HG03521 (cell line): ENCODE results near the gene CDX1.

Source experiments
- ATAC-seq: cut with Tn5 transposase; IDR thresholded peaks from one replicate; pipeline ENCODE4 v1.9.1; 2021; ENCODE audit warnings: mild to moderate bottlenecking, moderate library complexity; ENCODE audit not compliant: unreplicated experiment

Gene CDX1

DNA sequence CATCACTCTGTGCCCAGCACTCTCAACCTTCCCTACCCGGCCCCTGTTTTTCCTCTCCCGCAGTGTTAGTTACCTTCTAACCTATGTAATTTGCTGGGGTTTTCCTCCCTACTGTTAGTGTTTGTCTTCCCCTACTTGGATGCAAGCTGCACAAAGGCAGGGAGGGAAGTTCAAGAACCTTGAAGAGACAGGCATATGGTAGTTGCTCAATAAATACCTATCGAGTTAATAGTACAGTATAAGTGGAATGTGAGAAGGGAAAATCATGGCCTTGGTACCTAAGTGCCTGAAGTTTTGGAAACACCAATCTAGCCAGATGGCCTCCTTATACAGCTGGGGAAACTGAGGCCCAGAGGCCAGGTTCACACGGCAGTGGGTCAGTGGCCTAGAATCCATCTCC lies 35.1 kb upstream of the CDX1 start:
- no peak for ATAC-seq

DNA sequence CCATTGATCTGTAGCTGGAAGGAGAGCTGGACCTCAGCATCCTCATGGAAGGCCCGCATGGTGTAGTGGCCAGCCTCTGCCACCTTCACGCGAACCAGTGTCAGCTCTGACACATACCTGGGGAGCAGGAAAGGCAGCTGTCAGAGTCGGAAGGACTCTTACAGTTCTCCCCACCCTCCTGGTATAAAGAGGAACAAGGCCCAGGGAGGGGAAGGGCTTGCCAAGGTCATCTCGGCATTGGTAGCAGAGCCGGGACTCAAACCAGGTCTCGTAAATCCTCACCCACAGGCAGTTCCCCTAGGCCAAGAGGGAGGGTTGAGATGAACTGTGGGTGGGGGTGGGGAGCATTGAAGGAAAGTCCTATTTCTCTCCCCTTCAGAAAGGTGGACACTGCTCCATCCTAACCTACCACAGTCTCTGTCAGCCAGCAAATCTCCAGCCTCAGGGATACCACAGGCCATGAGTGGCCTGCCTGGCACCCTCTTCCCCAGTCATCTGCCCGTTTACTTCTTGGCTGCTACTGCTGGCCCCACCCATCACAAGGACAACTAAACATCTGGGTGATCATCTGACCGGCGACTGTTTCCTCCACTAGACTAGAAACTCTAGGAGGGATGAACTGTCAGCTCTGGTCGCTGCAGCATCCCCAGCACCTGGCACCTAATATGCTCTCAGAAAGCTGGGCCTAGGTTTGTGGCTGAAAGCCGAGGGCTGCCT lies 34.4 kb upstream of the CDX1 start:
- ATAC-seq: no peak

DNA sequence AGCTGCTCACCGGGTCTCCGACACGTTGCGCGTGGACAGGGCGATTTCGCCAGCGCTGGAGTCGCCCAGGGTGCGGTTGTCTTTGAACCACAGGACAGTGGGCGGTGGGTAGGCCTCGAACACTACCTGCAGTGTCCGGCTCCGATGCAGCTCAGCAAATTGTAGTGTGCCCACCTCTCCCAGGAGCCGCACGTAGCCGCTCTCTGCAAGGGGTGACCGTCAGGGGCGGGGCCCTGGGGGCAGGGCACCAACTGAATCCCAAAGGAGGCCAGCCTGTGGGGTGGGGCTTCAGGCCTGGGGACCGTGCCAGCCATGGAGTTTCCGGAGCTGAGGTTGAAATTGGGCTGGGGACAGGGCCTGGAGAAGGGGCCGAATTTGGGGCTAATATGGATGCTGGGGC lies 33.8 kb upstream of the CDX1 start:
- no peak for ATAC-seq

DNA sequence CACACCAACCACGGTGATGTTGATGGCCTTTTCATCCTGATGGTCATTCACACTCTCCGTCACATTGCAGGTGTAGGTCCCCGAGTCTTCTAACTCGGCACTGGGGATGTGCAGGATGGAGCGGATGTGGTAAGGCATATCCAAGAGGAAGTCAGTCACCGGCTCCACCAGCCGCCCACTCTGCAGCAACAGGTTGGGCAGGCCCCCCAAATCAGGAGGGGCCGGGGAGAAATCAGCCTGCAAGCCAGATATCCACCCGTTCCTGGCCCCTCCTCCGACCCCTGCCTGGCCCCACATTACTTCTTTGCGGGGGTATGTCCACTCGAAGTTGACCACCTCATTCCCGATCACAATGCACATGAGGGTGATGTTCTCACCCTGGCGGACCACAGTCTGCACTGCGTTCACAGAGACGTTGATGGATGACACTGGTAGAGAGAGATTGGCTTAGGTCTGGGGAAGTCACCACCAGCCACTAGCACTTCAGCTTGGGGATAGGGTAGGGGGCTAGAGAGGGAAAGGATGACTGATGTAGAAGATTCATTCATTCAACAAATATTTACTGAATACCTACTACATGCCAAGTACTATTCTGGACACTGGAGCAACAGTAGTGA lies 32.9 kb upstream of the CDX1 start:
- ATAC-seq: no peak

DNA sequence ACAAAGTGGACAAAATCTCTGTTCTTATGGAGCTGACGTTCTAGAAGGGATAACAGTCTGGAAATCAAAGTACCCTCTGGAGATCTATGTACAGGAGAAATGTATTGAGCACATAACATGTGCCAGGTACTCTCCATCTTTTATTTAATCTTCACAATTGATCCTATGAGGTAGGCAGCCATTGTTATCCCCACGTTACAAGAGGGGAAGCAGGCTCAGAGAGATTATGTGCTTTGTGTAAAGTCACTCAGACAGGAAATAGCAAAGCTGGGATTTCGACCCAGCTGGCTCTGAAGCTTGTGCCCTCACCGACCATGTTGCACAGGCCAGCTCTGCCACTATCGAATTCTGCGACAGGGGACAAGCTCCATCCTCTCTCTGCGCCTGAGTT lies 32.4 kb upstream of the CDX1 start:
- ATAC-seq: no peak

DNA sequence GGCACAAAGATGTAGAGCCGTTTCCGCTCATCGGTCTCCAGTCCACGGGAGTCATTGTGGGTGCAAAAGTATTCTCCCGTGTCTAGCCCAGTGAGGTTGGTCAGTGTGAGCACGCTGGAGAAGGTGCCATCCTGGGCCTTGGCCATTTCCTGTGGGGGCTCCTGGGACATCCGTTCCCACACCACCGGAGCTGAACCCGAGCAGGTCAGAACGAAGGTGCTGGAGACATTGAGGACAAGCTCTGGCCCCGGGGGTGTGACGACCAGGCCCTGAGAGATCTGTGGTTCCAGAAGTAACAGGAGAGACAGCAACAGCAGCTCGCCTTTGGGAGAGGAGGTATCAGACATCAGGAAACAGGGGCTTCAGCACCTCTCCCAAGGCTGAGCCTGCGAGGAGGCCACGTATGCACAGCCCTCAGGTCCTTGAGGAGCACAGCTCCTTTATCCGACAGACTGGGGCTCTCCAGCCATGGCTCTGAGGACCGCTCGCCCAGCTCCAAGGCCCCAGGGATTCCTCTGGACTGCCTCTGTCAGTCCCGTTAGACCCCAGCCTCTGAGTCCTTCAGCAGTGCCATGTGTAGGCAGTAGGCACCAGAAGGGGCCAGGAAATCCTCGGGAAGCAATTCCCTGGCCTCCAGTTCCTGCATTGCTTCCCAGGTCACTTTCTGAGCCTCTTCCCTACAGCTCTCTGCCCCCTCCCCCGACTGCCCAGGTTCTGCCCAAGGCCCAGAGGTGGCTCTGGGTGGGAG lies 30.8 kb upstream of the CDX1 start:
- no peak for ATAC-seq

DNA sequence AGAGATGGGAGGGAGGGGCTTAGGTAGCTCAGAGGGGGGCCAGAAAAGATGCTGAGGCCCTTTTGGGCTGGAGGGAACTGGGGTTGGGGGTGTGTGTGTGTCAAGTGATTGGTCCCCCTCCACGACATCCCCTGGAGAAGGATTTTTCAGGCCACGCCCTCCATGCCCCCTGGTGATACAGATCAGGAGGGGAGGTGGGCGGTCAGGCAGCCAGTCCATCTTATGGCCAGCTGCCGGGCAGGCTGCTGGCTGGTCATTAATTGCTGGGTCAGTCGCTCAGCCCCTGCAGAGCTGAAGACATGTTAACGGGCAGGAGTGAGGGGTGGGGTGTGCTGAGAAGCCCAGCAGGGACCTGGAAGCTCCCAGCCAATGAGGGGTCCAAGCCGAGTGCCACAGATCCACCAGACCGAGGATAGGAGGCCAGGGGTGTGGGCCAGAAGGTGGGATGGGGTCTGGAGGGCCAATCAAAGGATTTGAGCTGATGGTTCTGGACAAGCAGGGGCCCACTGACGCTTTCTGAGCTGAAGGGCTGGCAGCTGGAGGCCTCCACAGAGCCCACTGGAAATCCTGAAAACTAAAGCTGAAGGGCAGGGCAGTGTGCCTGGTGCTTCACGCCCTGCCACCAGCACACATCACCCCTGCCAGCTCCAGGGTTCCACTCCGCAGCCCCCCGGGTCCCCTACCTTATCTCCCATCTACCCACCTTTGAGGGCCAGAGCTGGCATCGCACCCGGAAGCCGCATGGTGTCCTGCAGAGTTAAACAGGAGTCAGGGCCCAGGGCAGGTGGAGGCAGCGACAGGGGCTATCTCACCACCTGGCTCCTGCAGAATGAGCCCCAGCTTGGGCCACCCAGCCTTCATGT lies 30.0 kb upstream of the CDX1 start:
- no peak for ATAC-seq

DNA sequence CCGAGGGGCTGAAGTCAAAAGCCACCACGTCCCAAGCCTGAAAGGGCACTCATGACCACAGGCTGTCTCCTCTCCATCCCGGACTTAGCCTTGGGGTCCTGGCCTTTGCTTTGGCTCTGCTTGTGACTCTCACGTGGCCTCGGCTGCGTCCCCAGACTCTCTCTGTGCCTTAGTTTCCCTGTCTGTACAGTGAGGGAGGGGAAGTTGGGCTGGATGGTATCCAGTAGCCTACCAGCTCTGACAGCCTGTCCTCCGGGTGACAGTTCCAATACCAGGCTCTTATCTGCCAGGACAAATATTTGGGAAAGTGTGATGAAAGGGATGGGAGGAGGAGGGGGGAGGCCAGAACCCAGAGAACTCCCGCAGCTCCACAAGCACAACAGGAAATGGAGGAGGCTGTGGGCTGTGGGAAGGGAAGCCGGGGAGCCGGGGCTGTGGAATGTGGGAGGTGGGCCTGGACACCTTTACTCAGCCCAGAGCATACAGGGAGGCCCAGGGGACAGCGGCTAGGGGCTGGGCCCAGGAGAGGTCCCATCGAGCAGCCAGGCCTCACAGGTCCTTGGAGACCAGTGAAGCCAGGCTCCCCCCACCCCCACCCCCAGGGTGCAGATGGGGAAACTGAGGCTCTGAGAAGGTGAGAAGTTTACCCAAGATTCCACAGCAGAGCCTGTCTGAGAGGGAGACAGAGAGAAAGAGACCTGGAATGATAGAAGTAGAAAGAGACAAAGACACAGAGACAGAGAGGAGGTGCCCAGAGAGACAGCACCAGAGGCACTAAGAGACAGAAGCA lies 29.2 kb upstream of the CDX1 start:
- ATAC-seq: no peak

DNA sequence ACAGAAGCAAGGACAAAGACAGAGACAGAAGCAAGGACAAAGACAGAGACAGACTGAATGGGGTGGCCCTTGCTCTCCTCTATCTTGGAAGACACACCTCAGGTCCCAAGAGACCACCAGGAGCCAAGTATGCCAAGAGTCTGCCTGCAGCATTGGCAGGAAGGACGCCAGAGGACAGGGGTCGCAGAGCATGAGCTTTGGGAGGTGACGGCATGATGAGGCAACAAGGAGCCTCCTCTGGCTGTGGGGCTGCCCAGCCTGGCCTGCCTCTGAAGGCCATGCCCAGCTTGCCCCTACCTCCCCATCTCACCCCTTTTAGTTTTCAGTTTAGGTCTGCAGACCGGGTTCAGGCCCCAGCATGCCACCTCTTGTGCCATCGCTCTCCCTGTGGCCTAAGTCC lies 28.6 kb upstream of the CDX1 start:
- ATAC-seq: no peak

DNA sequence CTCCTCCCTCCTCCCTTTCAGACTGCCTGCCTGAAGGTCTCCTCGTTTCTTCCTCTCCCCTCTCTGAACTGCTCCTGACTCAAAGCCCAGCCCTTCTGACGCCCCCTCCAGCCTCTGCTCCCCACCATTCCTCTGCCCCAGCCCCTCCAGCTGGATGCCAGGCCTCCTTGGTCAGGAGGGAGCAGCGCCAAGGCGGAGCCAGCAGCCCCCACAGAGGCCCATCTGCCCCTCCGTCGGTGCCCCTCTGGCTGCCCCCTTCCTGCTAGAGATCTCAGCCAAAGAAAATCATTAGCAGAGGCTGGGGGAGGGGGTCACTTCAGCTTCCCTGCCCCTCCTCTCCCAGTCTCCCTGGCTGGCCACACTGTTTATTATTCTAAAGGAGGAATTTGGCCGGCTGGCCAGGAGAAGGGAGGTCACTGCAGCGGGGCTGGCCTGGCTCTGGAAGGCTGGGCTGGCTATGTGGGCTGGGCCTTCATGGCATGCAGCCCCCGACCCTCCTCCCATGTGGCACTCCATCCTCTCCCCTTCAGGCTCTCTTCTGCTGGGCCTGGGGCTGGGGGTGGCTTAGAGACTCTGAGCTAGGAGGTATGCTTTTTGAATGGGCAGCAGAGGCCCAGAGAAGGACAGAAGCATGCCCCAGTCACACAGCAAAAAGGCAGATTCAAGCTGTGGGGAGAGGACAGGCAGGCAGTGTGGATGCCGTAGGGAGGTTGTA lies 27.9 kb upstream of the CDX1 start:
- no peak for ATAC-seq

DNA sequence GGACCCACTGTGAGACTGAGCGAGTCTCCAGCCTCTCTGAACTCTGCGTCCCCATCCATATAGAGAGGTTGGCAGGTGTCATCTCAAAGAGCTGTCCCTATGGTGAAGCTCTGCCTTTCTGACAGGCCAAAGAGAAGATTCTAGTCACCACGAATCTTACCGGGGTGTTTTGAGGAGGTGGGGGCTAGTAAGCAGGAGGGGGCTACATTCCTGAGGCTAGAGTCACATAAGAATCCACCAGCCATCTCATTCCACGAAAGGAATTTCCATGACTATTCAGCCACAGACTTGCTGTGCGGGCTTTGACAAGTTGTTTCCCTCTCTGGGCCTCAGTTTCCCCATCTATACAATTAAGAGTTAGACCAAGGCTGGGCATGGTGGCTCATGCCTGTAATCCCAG lies 27.2 kb upstream of the CDX1 start:
- ATAC-seq: no peak

DNA sequence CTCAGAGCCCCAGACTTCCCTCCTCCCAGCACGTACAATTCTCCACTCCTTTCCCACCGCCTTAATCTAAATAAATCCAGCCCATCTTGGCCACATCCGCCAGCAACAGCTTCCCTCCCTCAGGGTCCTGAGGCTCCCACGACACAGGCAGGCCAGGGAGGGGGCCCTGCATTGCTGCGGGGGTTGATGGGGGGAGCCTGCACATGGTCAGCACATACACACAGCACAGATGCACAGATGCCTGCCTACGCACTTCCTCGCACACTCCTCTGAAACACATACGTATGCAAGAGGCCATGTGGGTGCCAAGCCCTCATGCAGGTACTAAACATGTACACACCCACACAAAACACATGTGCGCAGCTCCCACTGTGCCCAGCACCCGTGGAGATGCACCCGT lies 25.7 kb upstream of the CDX1 start:
- ATAC-seq: no peak

DNA sequence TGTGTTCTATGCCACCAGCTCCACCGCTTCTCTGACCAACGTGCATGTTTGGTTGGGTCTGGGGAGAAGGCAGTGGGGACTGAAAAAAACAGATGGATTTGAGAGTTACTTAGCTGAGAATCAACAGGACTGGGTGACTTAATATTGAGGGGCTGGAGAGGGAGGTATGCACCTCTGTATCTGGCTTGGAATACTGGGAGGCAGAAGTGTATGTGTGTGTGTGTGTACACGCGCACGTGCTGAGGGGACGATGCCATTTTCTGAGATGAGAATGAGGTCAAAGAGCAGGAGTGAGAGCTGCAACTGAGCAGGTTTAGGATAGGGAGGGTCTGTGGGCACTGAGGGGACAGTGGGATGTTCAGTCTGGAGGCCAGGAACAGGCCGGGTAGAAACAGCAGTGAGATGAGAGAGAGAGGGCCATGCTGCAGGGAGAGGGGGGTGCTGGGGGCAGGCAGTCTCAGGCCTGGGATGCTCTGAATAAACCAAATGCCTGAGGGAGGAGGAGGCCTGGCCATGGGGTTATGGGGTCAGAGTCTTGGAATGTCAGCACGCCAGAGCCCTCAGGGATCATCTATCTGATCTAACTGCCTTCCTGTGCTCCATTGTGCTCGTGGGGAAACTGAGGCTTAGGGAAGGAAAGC lies 24.9 kb upstream of the CDX1 start:
- no peak for ATAC-seq

DNA sequence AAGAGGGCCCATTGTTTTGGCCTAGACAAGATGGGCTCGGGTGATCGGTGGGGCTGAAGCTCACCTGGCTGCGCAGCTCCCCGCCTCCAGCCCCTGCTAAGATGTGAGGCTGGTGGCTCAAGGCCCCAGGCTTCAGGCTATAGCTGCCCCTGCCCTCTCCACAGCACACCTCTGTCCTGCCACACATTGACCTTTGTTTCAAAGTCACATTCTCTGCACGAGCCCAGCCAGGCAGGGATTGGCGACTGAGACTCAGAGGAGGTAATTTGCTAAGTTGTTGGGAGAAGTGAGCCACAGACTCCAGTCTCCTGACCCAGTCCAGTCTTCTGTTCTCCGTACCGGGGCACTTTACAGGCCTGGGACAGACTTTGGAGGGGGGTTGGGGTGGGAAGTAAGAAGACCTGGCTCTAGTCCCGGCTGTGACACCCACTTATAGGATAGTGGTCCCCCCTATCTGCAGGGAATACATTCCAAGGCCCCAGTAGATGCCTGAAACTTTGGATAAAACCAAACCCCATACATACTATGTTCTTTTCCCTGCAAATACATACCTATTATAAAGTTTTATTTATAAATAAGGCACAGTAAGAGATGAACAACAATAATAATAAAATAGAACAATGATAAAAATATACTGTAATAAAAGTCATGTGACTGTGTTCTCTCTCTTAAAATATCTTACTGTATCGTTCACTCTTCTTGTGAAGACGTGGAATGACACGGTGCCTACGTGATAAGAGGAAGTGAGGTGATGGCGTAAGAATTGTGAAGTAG lies 24.2 kb upstream of the CDX1 start:
- ATAC-seq: no peak

DNA sequence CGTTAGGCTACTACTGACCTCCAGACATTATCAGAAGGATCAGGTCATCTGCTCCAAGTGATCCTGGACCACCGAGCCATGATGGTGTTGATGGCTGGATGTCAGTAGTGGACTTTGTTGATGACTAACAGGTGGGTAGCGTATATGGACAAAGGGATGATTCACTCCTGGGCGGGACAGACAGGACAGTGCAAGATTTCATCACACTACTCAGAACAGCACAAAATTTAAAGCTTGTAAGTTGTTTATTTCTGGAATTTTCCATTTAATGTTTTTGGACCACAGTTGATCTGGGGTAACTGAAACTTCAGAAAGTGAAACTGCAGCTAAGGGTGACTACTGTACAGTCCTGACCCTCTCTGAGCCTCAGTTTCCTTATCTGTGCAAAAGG lies 23.6 kb upstream of the CDX1 start:
- ATAC-seq: no peak

DNA sequence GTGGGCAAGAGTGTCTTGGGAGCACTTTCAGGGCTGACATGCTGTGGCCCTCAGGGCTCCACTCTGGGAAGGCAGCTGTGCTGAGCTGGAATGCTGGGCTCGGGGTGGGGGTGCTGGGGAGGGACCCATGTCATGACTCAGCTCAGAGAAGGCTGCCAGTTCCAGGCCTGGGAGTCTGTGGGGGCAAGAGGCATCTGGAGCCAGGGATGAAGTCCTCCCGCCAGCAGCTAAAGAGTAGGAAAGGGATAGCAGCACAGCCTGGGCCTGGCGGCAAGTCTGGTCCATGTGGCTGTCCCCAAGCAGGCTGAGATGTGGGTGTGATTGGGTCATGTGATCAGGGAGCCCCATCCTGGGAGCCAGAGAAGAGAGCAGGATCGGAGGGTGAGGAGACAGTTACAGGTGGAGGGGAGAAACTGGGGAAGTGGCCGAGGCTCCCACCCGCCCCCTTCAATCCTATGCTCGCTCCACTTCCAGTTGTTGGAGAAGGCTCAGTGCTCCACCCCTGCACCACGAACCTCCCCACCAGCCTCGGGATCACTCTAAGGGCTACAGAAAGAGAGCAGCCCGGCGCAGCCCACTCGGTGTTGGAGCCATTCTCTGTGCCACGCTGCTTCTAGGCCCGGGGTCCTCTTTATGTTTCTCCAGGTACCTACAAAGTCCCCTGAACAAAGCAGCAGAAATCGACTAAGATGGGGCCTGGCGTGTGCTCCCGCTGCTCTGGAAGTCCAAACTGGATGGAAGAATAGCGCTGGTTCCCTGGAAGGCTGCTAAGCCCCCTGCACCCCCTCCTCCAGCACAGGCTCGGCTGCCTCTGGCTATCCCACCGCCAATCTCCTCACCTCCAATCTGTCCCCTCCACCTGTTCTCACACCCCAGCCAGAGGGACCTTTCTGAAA lies 23.0 kb upstream of the CDX1 start:
- no peak for ATAC-seq

DNA sequence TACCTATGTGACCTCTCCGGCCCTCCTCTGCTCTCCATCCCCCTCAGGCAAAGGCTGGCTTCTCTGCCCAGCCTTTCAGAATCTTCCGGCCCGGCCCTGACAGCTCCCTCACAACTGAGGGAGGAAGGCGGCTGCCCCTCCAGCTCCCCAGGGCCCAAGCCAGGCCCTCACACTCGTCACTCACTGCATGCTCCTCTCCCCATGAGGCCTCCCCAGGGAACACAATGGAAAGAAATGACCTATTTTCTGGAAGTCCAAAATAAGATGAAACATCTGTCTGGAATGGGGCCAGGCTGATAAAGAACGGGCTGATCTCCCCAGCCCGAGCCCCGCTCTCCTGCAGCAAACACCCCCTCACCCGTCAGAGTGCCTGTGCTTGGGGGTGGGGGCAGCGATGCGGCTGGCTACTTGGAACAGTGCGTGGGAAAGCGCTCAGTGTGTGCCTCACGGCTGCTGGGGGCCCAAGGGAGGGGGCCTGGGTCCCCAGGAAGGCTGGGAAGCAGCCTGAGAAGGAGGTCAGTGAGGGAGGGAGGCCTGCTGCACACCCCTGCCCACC lies 22.3 kb upstream of the CDX1 start:
- no peak for ATAC-seq
